Measurements from ENCODE around the gene TERT. TPM values are rescaled to one million over a fixed set of nuclear protein-coding genes. Genes with fewer than 3 reads are reported as not detected.
"Not testable (repeated sequence)": the region's sequence is repeated elsewhere in the genome, so short reads cannot be mapped to it uniquely, and the experiment has no call there.

TERT gene
- total RNA-seq, 3 donors from 2014 or later = under 0.01 TPM; not detected in 2

- no peaks in the 10 kb centered on the region for H3K27me3 ChIP-seq
- H3K4me1 ChIP-seq = no peaks in the 10 kb centered on the region
- H3K27ac ChIP-seq = no peak overlapping the region
- peaks cover 10 to 15% of the 10 kb centered on the region in 2 donors for H3K9me3 ChIP-seq
- H3K4me3 ChIP-seq = no peak overlapping the region
- intact Hi-C loops (cut with DNase I; ENCODE audit: low total_unique reads) = no loop called here
- DNase-seq (ENCODE audit: low spot score in 2 of 2) = no peak
- TF ChIP-seq CTCF (IDR thresholded peaks at IDR 0.05) (no peak), POLR2A (IDR thresholded peaks at IDR 0.05) (no peak), POLR2AphosphoS5 (IDR thresholded peaks at IDR 0.05) (no peak)
- no peaks in the 10 kb centered on the region for H3K36me3 ChIP-seq
These were observed 26.2 kb downstream of the TERT start for GRCh38 chr5:1268666-1269065.

- TF ChIP-seq CTCF (IDR thresholded peaks at IDR 0.05) (no peak), POLR2A (IDR thresholded peaks at IDR 0.05) (no peak), POLR2AphosphoS5 (IDR thresholded peaks at IDR 0.05) (no peak)
- H3K4me3 ChIP-seq = no peak overlapping the region
- intact Hi-C loops (cut with DNase I; ENCODE audit: low total_unique reads) = no loop called here
- peaks cover 15 to 16% of the 10 kb centered on the region in 2 donors for H3K9me3 ChIP-seq
- H3K27ac ChIP-seq = no peak overlapping the region
- no peak for DNase-seq (ENCODE audit: low spot score in 2 of 2)
- H3K27me3 ChIP-seq = no peaks in the 10 kb centered on the region
- H3K4me1 ChIP-seq = no peaks in the 10 kb centered on the region
- no peaks in the 10 kb centered on the region for H3K36me3 ChIP-seq
These were observed 26.8 kb downstream of the TERT start for GRCh38 chr5:1268056-1268455.

GRCh38 chr5:1267464-1267863 lies 27.4 kb downstream of the TERT start:
- H3K36me3 ChIP-seq; H3K27ac ChIP-seq; DNase-seq (ENCODE audit: low spot score in 2 of 2); H3K4me3 ChIP-seq; H3K4me1 ChIP-seq; intact Hi-C loops (cut with DNase I; ENCODE audit: low total_unique reads); H3K27me3 ChIP-seq: not testable (repeated sequence)
- peaks cover 20 to 22% of the 10 kb centered on the region in 2 donors for H3K9me3 ChIP-seq

GRCh38 chr5:1266791-1267190 lies 28.1 kb downstream of the TERT start:
- Histone ChIP-seq H3K9me3 (peaks cover 26 to 28% of the 10 kb centered on the region in 2 donors), H3K27me3 (no peaks in the 10 kb centered on the region), H3K27ac (no peak overlapping the region), H3K4me3 (no peak overlapping the region), H3K36me3 (no peaks in the 10 kb centered on the region), H3K4me1 (no peaks in the 10 kb centered on the region)
- intact Hi-C loops (cut with DNase I; ENCODE audit: low total_unique reads) = no loop called here
- TF ChIP-seq POLR2AphosphoS5 (IDR thresholded peaks at IDR 0.05) (no peak), CTCF (IDR thresholded peaks at IDR 0.05) (no peak), POLR2A (IDR thresholded peaks at IDR 0.05) (no peak)
- DNase-seq (ENCODE audit: low spot score in 2 of 2) = no peak

- TF ChIP-seq POLR2A (IDR thresholded peaks at IDR 0.05) (no peak), CTCF (IDR thresholded peaks at IDR 0.05) (no peak), POLR2AphosphoS5 (IDR thresholded peaks at IDR 0.05) (no peak)
- Histone ChIP-seq H3K36me3 (no peaks in the 10 kb centered on the region), H3K4me1 (no peaks in the 10 kb centered on the region), H3K4me3 (no peak overlapping the region), H3K9me3 (peaks cover 25 to 39% of the 10 kb centered on the region in 2 donors), H3K27ac (no peak overlapping the region), H3K27me3 (no peaks in the 10 kb centered on the region)
- intact Hi-C loops (cut with DNase I; ENCODE audit: low total_unique reads) = no loop called here
- DNase-seq (ENCODE audit: low spot score in 2 of 2) = no peak
These were observed 29.1 kb downstream of the TERT start for GRCh38 chr5:1265461-1266455.

Data from breast epithelium (tissue), 4 donors.